IMR-90 (cell line): ENCODE results near the gene SELENOH. TPM values are rescaled to one million over a fixed set of nuclear protein-coding genes. Genes with fewer than 3 reads are reported as not detected.
A peak's percentile ranks its signal among the peaks of the same experiment; 100 is the strongest.

Experiments used
- ATAC-seq: fragments of 200-7000 bp; cut with Tn5 transposase; 2 replicates; pipeline ENCODE4 v1.9.1; 2020; ENCODE audit warnings: low read depth, mild to moderate bottlenecking, moderate library complexity
- BruUV-seq: library from RNA; stranded (reverse); fragments of 400-500 nt; replicated peaks from 2 replicates; lab custom pipeline; 2021; lab: Mats Ljungman, UMichigan
- CTCF ChIA-PET: fragments of 300-600 bp; formaldehyde crosslinking; extraction: SDS; loops from one replicate; lab custom pipeline; 2021; ENCODE audit warnings: antibody characterized with exemption; lab: Yijun Ruan, JAX
- POLR2A ChIA-PET: fragments of 300-600 bp; sonication (Branson Sonifier 250); formaldehyde crosslinking; loops from one replicate; lab custom pipeline; 2022; ENCODE audit warnings: antibody characterized with exemption; ENCODE audit not compliant: unreplicated experiment; lab: Charles Lee
- DNase-seq: peaks from one replicate; pipeline ENCODE4 v3.0.0; 2013
- H2AFZ ChIP-seq: replicated peaks from 2 replicates; pipeline ENCODE3; 2013; ENCODE audit warnings: low read length, mild to moderate bottlenecking; ENCODE audit not compliant: poor library complexity
- H2AK5ac ChIP-seq: 2 replicates; pipeline ENCODE4 v1.6.1; 2013; ENCODE audit warnings: low read depth, low read length, inconsistent platforms
- H2AK9ac ChIP-seq: replicated peaks from 2 replicates; pipeline ENCODE3; 2013; ENCODE audit warnings: mild to moderate bottlenecking, low read depth, low read length, moderate library complexity; ENCODE audit not compliant: poor library complexity
- H2BK120ac ChIP-seq: 2 replicates; pipeline ENCODE4 v1.6.1; 2013; ENCODE audit warnings: low read depth, low read length, inconsistent platforms
- H2BK15ac ChIP-seq: 3 replicates; pipeline ENCODE4 v1.6.1; 2013; ENCODE audit warnings: low read depth, low read length, inconsistent platforms
- H2BK20ac ChIP-seq: 2 replicates; pipeline ENCODE4 v1.6.1; 2013; ENCODE audit warnings: low read depth, mild to moderate bottlenecking, inconsistent platforms, low read length, moderate library complexity
- H2BK5ac ChIP-seq: 2 replicates; pipeline ENCODE4 v1.6.1; 2013; ENCODE audit warnings: mild to moderate bottlenecking, low read depth, low read length, inconsistent platforms; ENCODE audit not compliant: poor library complexity, severe bottlenecking
- H3K14ac ChIP-seq: replicated peaks from 2 replicates; pipeline ENCODE4 v1.6.1; 2013; ENCODE audit warnings: low read depth, low read length, inconsistent platforms
- H3K18ac ChIP-seq: 2 replicates; pipeline ENCODE4 v1.6.1; 2013; ENCODE audit warnings: low read depth, low read length, control low read depth
- H3K23ac ChIP-seq: 2 replicates; pipeline ENCODE4 v1.6.1; 2013; ENCODE audit warnings: low read depth, low read length, inconsistent platforms
- H3K27ac ChIP-seq: 2 replicates; pipeline ENCODE4 v1.5.1; 2013; ENCODE audit warnings: mild to moderate bottlenecking, control low read depth, low read length; ENCODE audit not compliant: insufficient read depth
- H3K27me3 ChIP-seq: 2 replicates; pipeline ENCODE4 v1.6.1; 2013; ENCODE audit warnings: low read length; ENCODE audit not compliant: control insufficient read depth, insufficient read depth
- H3K36me3 ChIP-seq: 2 replicates; pipeline ENCODE4 v1.6.1; 2013; ENCODE audit warnings: low read length, mixed read lengths; ENCODE audit not compliant: control insufficient read depth, insufficient read depth
- H3K4ac ChIP-seq: 2 replicates; pipeline ENCODE4 v1.6.1; 2013; ENCODE audit warnings: low read depth, low read length, inconsistent platforms
- H3K4me1 ChIP-seq: 2 replicates; pipeline ENCODE4 v1.6.1; 2013; ENCODE audit warnings: low read length, mixed read lengths; ENCODE audit not compliant: control insufficient read depth, insufficient read depth
- H3K4me2 ChIP-seq: 2 replicates; pipeline ENCODE4 v1.6.1; 2013; ENCODE audit warnings: low read depth, mild to moderate bottlenecking, control low read depth, low read length, moderate library complexity
- H3K4me3 ChIP-seq: 2 replicates; pipeline ENCODE4 v1.5.1; 2013; ENCODE audit warnings: low read depth, mild to moderate bottlenecking, control low read depth, low read length, moderate library complexity; ENCODE audit not compliant: insufficient read depth
- H3K56ac ChIP-seq: 2 replicates; pipeline ENCODE4 v1.6.1; 2013; ENCODE audit warnings: low read length, inconsistent platforms; ENCODE audit not compliant: insufficient read depth; ENCODE audit errors: extremely low read depth
- H3K79me1 ChIP-seq, 2 experiments: 2 replicates each; pipeline ENCODE4 v1.6.1; 2013; ENCODE audit warnings: low read length in 2 of 2, inconsistent platforms in 1 of 2, low read depth in 1 of 2
- H3K9ac ChIP-seq: 2 replicates; pipeline ENCODE4 v1.6.1; 2013; ENCODE audit warnings: low read depth, low read length, control low read depth
- H3K9me1 ChIP-seq: 2 replicates; pipeline ENCODE4 v1.6.1; 2013; ENCODE audit warnings: low read length, inconsistent platforms; ENCODE audit not compliant: insufficient read depth
- H3K9me3 ChIP-seq: 2 replicates; pipeline ENCODE4 v1.6.1; 2013; ENCODE audit warnings: low read length; ENCODE audit not compliant: control insufficient read depth, insufficient read depth
- H4K20me1 ChIP-seq: 2 replicates; pipeline ENCODE4 v1.6.1; 2013; ENCODE audit warnings: low read length, inconsistent platforms; ENCODE audit not compliant: insufficient read depth
- H4K5ac ChIP-seq: 2 replicates; pipeline ENCODE4 v1.6.1; 2013; ENCODE audit warnings: mild to moderate bottlenecking, low read depth, low read length, control low read depth
- H4K8ac ChIP-seq, 2 experiments: 2 replicates each; pipeline ENCODE4 v1.6.1; 2013; ENCODE audit warnings: low read depth in 2 of 2, low read length in 2 of 2, control low read depth in 1 of 2, inconsistent platforms in 1 of 2
- H4K91ac ChIP-seq: 2 replicates; pipeline ENCODE4 v1.6.1; 2013; ENCODE audit warnings: low read depth, low read length, inconsistent platforms; ENCODE audit not compliant: insufficient read depth
- BHLHE40 ChIP-seq: fragments of 150-350 bp; IDR thresholded peaks from 2 replicates; pipeline ENCODE4 v1.6.1; 2016; ENCODE audit warnings: mild to moderate bottlenecking, low read depth, low read length
- CEBPB ChIP-seq: IDR thresholded peaks from 2 replicates; pipeline ENCODE4 v1.6.1; 2012; ENCODE audit warnings: low read depth, low read length, improper control_type of control experiment
- CHD1 ChIP-seq: IDR thresholded peaks from 2 replicates; pipeline ENCODE4 v1.6.1; 2012; ENCODE audit warnings: low read depth, low read length, improper control_type of control experiment
- CTCF ChIP-seq: conservative IDR thresholded peaks from 2 replicates; pipeline ENCODE4 v1.5.1; 2012; ENCODE audit warnings: mild to moderate bottlenecking, low read depth, low read length, improper control_type of control experiment
- ELK1 ChIP-seq: fragments of 150-350 bp; IDR thresholded peaks from 2 replicates; pipeline ENCODE4 v1.6.1; 2016; ENCODE audit warnings: low read depth, mild to moderate bottlenecking, low read length, moderate library complexity, borderline replicate concordance
- FOS ChIP-seq: fragments of 150-350 bp; IDR thresholded peaks from 2 replicates; pipeline ENCODE4 v1.6.1; 2016; ENCODE audit warnings: low read depth, low read length
- MAFK ChIP-seq: IDR thresholded peaks from 2 replicates; pipeline ENCODE4 v1.6.1; 2012; ENCODE audit warnings: low read depth, low read length, improper control_type of control experiment
- MAZ ChIP-seq: IDR thresholded peaks from 2 replicates; pipeline ENCODE4 v1.6.1; 2012; ENCODE audit warnings: low read depth, mild to moderate bottlenecking, low read length, improper control_type of control experiment, moderate library complexity, borderline replicate concordance
- MXI1 ChIP-seq: IDR thresholded peaks from 2 replicates; pipeline ENCODE4 v1.6.1; 2012; ENCODE audit warnings: low read depth, mild to moderate bottlenecking, low read length, moderate library complexity, borderline replicate concordance
- NFE2L2 ChIP-seq: fragments of 150-350 bp; IDR thresholded peaks from 2 replicates; pipeline ENCODE4 v1.6.1; 2016; ENCODE audit warnings: low read depth, mild to moderate bottlenecking, low read length
- POLR2A ChIP-seq: IDR thresholded peaks from 2 replicates; pipeline ENCODE4 v1.6.1; 2012; ENCODE audit warnings: mild to moderate bottlenecking, low read depth, low read length
- RCOR1 ChIP-seq: IDR thresholded peaks from 2 replicates; pipeline ENCODE4 v1.6.1; 2012; ENCODE audit warnings: mild to moderate bottlenecking, low read length, improper control_type of control experiment; ENCODE audit not compliant: insufficient replicate concordance
- RFX5 ChIP-seq: IDR thresholded peaks from 2 replicates; pipeline ENCODE4 v1.8.0; 2012; ENCODE audit warnings: low read depth, mild to moderate bottlenecking, low read length, moderate library complexity
- SMC3 ChIP-seq: fragments of 150-350 bp; IDR thresholded peaks from 2 replicates; pipeline ENCODE4 v1.6.1; 2016; ENCODE audit warnings: low read depth, mild to moderate bottlenecking, antibody characterized with exemption, low read length, moderate library complexity
- WGBS, 2 experiments: methylation state at CpG; one replicate each; pipeline versions ENCODE4 v1.1.5 to v1.1.7; 2013; ENCODE audit warnings: missing lambda C conversion rate in 2 of 2; ENCODE audit not compliant: insufficient read length in 1 of 2; ENCODE audit errors: extremely low coverage in 2 of 2; 5-methylcytosine and 5-hydroxymethylcytosine counted together
- dilution Hi-C: fragments of 300-500 bp; cut with HindIII; formaldehyde crosslinking; loops from one replicate; pipeline ENCODE4 v1.14.3; 2018; ENCODE audit warnings: low sequenced_read_pairs; ENCODE audit not compliant: unreplicated experiment
- in situ Hi-C: fragments of 300-500 bp; cut with MboI; formaldehyde crosslinking; loops from 3 replicates; pipeline ENCODE4 v1.14.3; 2019; ENCODE audit warnings: low sequenced_read_pairs, inconsistent platforms, mixed read lengths
- intact Hi-C: fragments of 100-400 bp; cut with micrococcal nuclease; formaldehyde crosslinking; loops from 2 replicates; pipeline ENCODE4 v1.10.0; 2022
- polyA plus RNA-seq, 3 experiments: library from polyadenylated mRNA; depleted of rRNA; stranded (reverse); fragments of >200 nt; gene quantifications; 2 replicates each; pipeline ENCODE4 v1.2.3, GENCODE V29; 2012; ENCODE audit warnings: low replicate concordance in 1 of 3
- total RNA-seq: library from RNA; depleted of rRNA; stranded (reverse); fragments of >200 nt; gene quantifications from 2 replicates; pipeline ENCODE4 v1.2.3, GENCODE V29; 2012

Gene SELENOH
- total and polyA plus RNA-seq, 2 of the 4 experiments (the other 2 are of a cell fraction) = 40.3 to 107 TPM

- in situ Hi-C loops (no loop called here), dilution Hi-C loops (no loop called here), intact Hi-C loops (loop anchor here (1.0 to 5.0 kb wide), 5 partner anchors 14 to 750 kb away; no protein-coding TSS in a partner anchor)
- peak overlapping the region; percentile 97 for H2BK5ac ChIP-seq
- H2AK9ac ChIP-seq = no peak overlapping the region
- H2AFZ ChIP-seq = no peak overlapping the region
- ATAC-seq = no peak
- H4K8ac ChIP-seq = peak overlapping the region; percentile 41 to 79
- H3K4ac ChIP-seq = peak overlapping the region; percentile 59
- BruUV-seq = TSS peak; percentile 56
- peak overlapping the region; percentile 1; the same call in 1 of the 2 replicates for H2BK120ac ChIP-seq
- H3K27ac ChIP-seq = peak overlapping the region; percentile 100
- H3K4me2 ChIP-seq = peak overlapping the region; percentile 99
- peak overlapping the region; percentile 94 for H3K18ac ChIP-seq
- H2BK15ac ChIP-seq = 0 out of 3 replicates have a peak overlapping the region, but pooled peaks have one; percentile 1
- H4K20me1 ChIP-seq = peaks cover 39% of the 10 kb centered on the region
- WGBS, 2 experiments = no CpG with 5 or more reads among the region's 9 CpGs
- H3K23ac ChIP-seq = peak overlapping the region; percentile 87
- H4K5ac ChIP-seq = peak overlapping the region; percentile 77
- ChIA-PET POLR2A (interaction anchor here (0.5 kb wide), 1 partner anchor 14 kb away, joined by 3 read pairs; no protein-coding TSS in a partner anchor), CTCF (interaction anchor here (1.0 to 1.9 kb wide), 4 partner anchors 11 to 297 kb away, joined by 3 to 10 read pairs (median 4); partner anchors contain the start of gene BTBD18)
- peaks cover 4% of the 10 kb centered on the region for H3K36me3 ChIP-seq
- peak overlapping the region; percentile 100 for H3K9ac ChIP-seq
- H4K91ac ChIP-seq = peak overlapping the region; percentile 60
- H3K9me3 ChIP-seq = no peaks in the 10 kb centered on the region
- 0 out of 2 replicates have a peak, but pooled peaks cover 6% of the 10 kb centered on the region for H3K9me1 ChIP-seq
- no peak for DNase-seq
- H3K79me1 ChIP-seq = peaks cover 0 to 25% of the 10 kb centered on the region in 2 experiments; a peak in 2 of 4 replicates
- peak overlapping the region; percentile 99 for H3K4me3 ChIP-seq
- H3K56ac ChIP-seq = peak overlapping the region; percentile 95
- H3K4me1 ChIP-seq = peaks cover 8% of the 10 kb centered on the region
- H2AK5ac ChIP-seq = 0 out of 2 replicates have a peak overlapping the region, but pooled peaks have one; percentile 7
- TF ChIP-seq NFE2L2 (no peak), CEBPB (no peak), CHD1 (no peak), MXI1 (no peak), FOS (no peak), ELK1 (no peak), RCOR1 (no peak), RFX5 (no peak), MAFK (no peak), SMC3 (no peak), BHLHE40 (no peak), MAZ (no peak), POLR2A (no peak), CTCF (no peak)
- no peaks in the 10 kb centered on the region for H3K27me3 ChIP-seq
- H2BK20ac ChIP-seq = no peak overlapping the region
- peak overlapping the region; percentile 84 for H3K14ac ChIP-seq
Measured at GRCh38 chr11:57762235-57762861, 21.1 kb downstream of the SELENOH start.
